ENCODE results near the gene NBAS. TPM values are rescaled to one million over a fixed set of nuclear protein-coding genes. Genes with fewer than 3 reads are reported as not detected.

The NBAS gene
- total and polyA plus RNA-seq, 9 of the 15 experiments (the other 6 are each of a cell fraction or from before 2014, with no cell fraction given) = 15.3 to 94.4 (median 69.9) TPM

DNA sequence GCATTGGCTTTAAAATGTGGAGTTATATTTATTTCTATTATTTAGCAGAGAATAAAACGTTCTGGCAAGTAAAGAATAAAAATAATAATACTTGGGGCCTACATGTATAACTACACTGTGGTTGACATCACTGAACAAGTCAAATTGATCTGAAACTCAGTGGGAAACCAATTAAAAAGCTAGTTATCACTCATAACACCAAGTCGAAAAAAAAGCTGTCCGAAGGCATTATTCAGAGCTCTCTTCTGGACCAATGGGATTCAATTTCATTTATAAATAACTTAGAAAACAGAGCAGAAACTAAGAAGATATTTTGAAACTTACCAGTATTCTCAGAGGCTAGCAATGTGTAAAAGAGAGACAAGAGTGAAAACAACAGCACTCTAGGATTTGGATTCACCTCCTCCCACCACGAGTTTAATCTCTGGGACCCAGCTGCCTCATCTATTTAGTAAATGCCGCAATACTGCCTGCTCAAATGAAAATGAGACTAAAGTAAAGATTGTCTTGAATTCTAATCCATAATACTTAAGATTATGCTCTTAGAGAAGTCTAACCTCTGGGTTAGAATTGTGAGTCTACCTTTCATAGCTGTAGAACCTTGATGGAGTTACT is 128.4 kb downstream of the NBAS start (continued):
- TF ChIP-seq, protein P1, sequence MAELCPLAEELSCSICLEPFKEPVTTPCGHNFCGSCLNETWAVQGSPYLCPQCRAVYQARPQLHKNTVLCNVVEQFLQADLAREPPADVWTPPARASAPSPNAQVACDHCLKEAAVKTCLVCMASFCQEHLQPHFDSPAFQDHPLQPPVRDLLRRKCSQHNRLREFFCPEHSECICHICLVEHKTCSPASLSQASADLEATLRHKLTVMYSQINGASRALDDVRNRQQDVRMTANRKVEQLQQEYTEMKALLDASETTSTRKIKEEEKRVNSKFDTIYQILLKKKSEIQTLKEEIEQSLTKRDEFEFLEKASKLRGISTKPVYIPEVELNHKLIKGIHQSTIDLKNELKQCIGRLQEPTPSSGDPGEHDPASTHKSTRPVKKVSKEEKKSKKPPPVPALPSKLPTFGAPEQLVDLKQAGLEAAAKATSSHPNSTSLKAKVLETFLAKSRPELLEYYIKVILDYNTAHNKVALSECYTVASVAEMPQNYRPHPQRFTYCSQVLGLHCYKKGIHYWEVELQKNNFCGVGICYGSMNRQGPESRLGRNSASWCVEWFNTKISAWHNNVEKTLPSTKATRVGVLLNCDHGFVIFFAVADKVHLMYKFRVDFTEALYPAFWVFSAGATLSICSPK (IDR thresholded peaks at IDR 0.05; ENCODE audit: borderline replicate concordance) = no peak
- TF ChIP-seq, protein P2, sequence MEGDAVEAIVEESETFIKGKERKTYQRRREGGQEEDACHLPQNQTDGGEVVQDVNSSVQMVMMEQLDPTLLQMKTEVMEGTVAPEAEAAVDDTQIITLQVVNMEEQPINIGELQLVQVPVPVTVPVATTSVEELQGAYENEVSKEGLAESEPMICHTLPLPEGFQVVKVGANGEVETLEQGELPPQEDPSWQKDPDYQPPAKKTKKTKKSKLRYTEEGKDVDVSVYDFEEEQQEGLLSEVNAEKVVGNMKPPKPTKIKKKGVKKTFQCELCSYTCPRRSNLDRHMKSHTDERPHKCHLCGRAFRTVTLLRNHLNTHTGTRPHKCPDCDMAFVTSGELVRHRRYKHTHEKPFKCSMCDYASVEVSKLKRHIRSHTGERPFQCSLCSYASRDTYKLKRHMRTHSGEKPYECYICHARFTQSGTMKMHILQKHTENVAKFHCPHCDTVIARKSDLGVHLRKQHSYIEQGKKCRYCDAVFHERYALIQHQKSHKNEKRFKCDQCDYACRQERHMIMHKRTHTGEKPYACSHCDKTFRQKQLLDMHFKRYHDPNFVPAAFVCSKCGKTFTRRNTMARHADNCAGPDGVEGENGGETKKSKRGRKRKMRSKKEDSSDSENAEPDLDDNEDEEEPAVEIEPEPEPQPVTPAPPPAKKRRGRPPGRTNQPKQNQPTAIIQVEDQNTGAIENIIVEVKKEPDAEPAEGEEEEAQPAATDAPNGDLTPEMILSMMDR (IDR thresholded peaks at IDR 0.05 in 2 of 3, conservative IDR thresholded peaks at IDR 0.05 in 1 of 3; ENCODE audit: insufficient read depth in 2 of 3, low read depth in 1 of 3, low read length in 3 of 3) = no peak
- TF ChIP-seq ZNF212 (CRISPR knock-in tag; IDR thresholded peaks at IDR 0.05) (no peak), NCOA2 (IDR thresholded peaks at IDR 0.05; ENCODE audit: partially characterized antibody in 2 of 2) (no peak), ZNF551 (CRISPR knock-in tag; IDR thresholded peaks at IDR 0.05) (no peak), HDAC2 (IDR thresholded peaks at IDR 0.05) (no peak), CAMTA2 (CRISPR knock-in tag; conservative IDR thresholded peaks at IDR 0.05) (no peak), MCM3 (IDR thresholded peaks at IDR 0.05) (no peak), ARID1B (IDR thresholded peaks at IDR 0.05) (peak; percentile 57), CC2D1A (IDR thresholded peaks at IDR 0.05) (no peak), SRSF7 (optimal IDR thresholded peaks at IDR 0.05; ENCODE audit: low read depth, low read length) (no peak), NCOR1 (IDR thresholded peaks at IDR 0.05) (0 out of 2 replicates have a peak, but pooled peaks have one; percentile 16), CBFA2T3 (IDR thresholded peaks at IDR 0.05) (peak; percentile 71), SMAD4 (CRISPR knock-in tag; conservative IDR thresholded peaks at IDR 0.05) (no peak)
- TF ChIP-seq, protein P3, sequence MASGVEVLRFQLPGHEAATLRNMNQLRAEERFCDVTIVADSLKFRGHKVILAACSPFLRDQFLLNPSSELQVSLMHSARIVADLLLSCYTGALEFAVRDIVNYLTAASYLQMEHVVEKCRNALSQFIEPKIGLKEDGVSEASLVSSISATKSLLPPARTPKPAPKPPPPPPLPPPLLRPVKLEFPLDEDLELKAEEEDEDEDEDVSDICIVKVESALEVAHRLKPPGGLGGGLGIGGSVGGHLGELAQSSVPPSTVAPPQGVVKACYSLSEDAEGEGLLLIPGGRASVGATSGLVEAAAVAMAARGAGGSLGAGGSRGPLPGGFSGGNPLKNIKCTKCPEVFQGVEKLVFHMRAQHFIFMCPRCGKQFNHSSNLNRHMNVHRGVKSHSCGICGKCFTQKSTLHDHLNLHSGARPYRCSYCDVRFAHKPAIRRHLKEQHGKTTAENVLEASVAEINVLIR (CRISPR knock-in tag; IDR thresholded peaks at IDR 0.05) = no peak
- TF ChIP-seq, protein P4, sequence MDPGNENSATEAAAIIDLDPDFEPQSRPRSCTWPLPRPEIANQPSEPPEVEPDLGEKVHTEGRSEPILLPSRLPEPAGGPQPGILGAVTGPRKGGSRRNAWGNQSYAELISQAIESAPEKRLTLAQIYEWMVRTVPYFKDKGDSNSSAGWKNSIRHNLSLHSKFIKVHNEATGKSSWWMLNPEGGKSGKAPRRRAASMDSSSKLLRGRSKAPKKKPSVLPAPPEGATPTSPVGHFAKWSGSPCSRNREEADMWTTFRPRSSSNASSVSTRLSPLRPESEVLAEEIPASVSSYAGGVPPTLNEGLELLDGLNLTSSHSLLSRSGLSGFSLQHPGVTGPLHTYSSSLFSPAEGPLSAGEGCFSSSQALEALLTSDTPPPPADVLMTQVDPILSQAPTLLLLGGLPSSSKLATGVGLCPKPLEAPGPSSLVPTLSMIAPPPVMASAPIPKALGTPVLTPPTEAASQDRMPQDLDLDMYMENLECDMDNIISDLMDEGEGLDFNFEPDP (CRISPR knock-in tag; IDR thresholded peaks at IDR 0.05) = no peak

Measured in K562 (cell line).